ENCODE measurements around the gene B3GAT1.

Gene B3GAT1

GRCh38 chr11:134333312-134333711, 78.7 kb downstream of the B3GAT1 start:
- DNase-seq (ENCODE audit: low read depth) = peak; percentile 6

- no peak for DNase-seq (ENCODE audit: low read depth)
Measured at GRCh38 chr11:134332782-134333181, 79.3 kb downstream of the B3GAT1 start.

GRCh38 chr11:134332189-134332631, 79.8 kb downstream of the B3GAT1 start:
- no peak for DNase-seq (ENCODE audit: low read depth)

GRCh38 chr11:134331354-134332188, 80.5 kb downstream of the B3GAT1 start, which contains the start of gene GLB1L2:
Gene GLB1L2, plus strand, starts transcription at chr11:134331988. Its CDS starts 74 bp downstream, at chr11:134332062.
- no peak for DNase-seq (ENCODE audit: low read depth)

GRCh38 chr11:134330611-134331353, 81.3 kb downstream of the B3GAT1 start:
- no peak for DNase-seq (ENCODE audit: low read depth)
